HG02571 (cell line): ENCODE measurements around the gene IRF2.

Experiments
- ATAC-seq: cut with Tn5 transposase; IDR thresholded peaks from one replicate; pipeline ENCODE4 v1.9.1; 2021; ENCODE audit warnings: mild to moderate bottlenecking, moderate library complexity; ENCODE audit not compliant: unreplicated experiment

The IRF2 gene

GRCh38 chr4:184451726-184452125 lies 22.6 kb downstream of the IRF2 start:
- no peak for ATAC-seq

DNA sequence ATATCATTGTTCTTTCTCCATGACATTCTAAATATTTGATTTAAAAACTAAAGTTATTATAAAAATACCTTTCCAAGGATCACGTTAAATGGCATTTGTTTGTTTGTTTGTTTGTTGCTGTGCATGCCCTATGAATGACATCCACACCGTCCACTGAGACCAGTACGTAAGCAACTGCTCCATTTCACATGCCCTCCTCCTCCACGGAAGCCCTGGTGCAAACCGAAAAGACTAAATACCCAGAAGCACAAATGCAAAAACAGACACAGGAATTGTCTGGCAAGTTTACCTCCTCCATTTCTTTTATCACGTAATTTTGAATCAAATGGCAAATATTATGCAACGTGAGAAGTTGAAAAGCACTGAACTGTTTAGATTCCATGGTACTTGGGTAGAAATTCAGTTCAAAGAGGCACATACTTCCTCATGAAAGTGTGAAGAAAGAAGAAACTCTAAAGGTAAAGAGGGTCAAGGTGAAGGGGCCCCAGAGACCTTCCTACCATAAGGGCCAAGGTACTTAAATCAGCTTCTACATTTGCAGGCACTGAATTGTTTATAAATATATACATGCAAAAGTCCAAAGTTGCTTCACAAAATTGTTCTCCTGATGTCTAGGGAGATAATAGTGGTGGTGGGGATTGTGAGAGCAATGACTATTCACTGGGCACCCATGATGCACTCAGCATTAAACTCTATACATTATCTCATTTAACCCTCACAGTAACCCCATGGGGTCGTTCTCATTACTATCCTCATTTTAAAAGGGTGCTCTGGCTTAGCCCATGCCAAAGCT lies 23.4 kb downstream of the IRF2 start:
- no peak for ATAC-seq

- no peak for ATAC-seq
Observed at GRCh38 chr4:184450045-184450444, 24.3 kb downstream of the IRF2 start.

DNA sequence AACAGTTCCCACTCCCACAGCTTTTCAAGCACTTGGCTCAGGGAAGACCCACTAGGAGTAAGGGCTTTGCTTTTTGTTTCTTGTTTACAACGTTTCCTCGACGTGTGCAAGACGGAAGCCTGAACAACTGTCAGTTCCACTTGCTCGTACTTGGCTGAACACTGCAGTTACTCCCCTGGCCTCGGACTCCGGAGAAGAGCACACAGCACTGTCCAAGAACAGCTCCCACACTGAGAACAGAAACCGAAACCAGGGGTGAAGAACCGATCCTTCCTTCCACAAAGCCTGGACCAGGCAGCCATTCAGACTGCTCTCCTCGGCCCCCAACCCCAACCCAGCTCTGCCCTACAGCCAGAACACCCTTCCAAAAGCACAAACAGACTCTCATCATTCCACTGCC lies 25.5 kb downstream of the IRF2 start:
- ATAC-seq = peak; percentile 36

GRCh38 chr4:184448141-184448540 lies 26.2 kb downstream of the IRF2 start:
- ATAC-seq = no peak

- ATAC-seq = no peak
Observed at GRCh38 chr4:184447664-184448063, 26.7 kb downstream of the IRF2 start.

GRCh38 chr4:184446132-184446658 lies 28.2 kb downstream of the IRF2 start:
- no peak for ATAC-seq

DNA sequence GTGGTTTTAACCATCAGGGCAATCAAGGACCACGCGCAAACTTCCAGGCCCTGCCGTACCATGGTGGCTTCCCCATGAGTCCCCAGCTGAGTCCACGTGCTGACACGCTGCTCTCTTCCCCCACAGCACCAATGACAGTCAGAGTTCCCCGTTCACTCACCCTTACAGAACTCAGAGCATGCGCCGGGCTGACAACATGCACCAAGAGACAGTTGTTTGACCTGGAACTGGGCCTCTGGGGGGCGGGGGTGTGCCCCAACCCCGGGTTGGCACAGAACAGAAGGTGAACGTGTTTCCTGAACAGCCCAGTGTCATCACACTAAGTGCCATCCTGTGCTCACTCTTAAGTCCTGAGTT lies 29.4 kb downstream of the IRF2 start:
- peak; percentile 38 for ATAC-seq

- ATAC-seq = no peak
Observed at GRCh38 chr4:184444215-184444952, 30.0 kb downstream of the IRF2 start.

DNA sequence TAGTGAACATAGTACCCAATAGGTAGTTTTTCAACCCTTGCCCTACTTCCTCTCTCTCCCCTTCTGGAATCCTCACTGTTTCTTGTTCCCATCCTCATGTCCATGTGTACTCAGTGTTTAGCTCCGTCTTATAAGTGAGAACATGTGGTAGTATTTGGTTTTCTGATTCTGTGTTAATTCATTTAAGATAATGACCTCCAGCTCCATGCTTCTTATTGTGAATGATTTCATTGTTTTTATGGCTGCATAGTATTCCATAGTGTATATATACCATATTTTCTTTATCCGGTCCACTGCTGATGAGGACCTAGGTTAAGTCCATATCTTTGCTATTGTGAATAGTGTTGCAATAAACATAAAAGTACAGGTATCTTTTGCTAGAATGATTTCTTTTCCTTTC lies 31.0 kb downstream of the IRF2 start:
- no peak for ATAC-seq

DNA sequence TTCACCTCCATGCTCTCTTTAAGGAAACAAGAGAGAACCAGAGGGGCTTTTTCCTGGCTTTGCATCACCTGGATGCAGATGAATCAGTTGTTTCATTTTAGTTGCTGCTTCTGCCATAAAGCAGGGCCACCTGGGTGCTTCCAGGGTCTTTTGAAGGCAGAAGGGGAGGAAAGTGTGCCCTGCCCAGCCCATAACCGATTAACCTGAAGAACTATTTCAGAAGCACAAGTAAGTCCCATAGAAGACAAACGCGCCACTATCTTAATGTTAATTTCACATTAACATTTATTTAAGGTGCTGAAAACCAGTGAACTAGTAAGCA lies 32.1 kb downstream of the IRF2 start:
- no peak for ATAC-seq

- no peak for ATAC-seq
Observed at GRCh38 chr4:184441461-184442313, 32.7 kb downstream of the IRF2 start.

GRCh38 chr4:184440595-184441358 lies 33.6 kb downstream of the IRF2 start:
- no peak for ATAC-seq

DNA sequence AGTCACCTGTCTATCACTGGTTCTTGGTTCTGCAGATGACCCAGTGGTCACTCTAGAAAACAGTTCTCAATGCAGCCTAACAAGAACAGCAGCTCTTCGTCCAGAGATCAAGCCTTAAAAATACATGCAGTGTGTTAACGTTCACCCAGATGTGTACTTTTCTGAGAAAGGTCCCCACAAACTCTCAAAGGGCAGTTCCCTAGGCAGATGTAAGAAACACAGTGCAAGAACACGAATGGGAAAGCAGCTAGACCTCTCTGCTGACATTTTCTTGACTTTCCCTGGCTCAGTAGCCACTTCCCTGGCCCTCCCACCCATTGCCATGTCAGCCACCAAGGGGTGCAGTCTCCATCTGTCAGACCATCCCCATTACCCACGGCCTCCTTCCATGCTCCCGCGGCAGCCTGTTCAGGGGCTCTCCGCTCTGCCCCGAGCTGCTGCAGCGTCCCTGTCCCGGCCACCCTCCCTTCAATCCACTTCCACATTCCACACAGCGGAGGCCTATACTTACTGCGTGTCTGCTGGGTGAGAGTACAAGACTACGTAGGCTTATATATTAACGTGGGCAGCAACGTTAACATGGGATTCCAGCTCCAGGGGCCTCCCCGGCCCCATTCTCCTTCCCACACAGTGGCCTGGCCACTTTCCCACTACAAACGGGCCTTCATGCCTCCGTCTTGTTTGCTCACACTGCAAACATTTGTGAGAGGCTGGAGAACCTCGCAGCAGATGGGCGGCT lies 34.3 kb downstream of the IRF2 start:
- no peak for ATAC-seq

- ATAC-seq = no peak
Observed at GRCh38 chr4:184439386-184439785, 35.0 kb downstream of the IRF2 start.

DNA sequence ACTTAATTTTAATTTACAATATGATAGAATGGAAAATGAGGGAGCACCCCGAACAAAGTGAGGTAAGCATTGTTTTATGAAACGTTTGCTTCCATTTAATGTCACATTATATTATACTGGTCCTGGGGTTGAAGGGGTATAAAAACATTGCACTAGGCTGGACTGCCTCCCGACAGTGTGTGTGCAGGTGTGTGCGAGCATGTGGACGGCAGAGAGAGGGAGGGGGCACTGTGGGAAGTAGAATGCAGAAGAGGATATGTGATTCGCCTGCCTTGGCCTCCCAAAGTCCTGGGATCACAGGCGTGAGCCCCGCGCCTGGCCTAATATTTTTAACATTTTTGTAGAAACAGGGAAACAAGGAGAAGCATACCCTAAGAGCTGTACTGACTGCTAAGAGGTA lies 36.0 kb downstream of the IRF2 start:
- no peak for ATAC-seq

- no peak for ATAC-seq
Observed at GRCh38 chr4:184437565-184438265, 36.6 kb downstream of the IRF2 start.

GRCh38 chr4:184434501-184435066 lies 39.8 kb downstream of the IRF2 start:
- no peak for ATAC-seq

DNA sequence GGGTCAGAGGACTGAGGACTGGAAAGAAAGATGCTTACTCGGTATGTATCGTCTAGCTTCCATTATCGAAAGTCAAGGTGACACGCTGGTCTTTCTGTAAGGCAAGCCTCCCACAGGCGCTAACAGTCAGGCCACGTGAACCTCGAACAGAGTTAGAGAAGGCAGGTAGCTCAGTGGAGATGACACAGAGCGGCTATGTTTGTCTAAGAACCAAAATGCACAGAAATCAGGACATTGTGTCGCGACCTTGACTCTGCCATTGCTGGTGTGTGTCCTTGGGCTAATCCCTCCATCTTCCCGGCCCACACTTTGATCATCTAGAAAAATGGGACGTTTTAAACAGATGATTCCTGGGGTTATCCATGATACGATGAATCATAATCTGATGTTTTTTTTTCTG lies 40.3 kb downstream of the IRF2 start:
- no peak for ATAC-seq
